ENCODE data around the gene IGFL4. TPM values are rescaled to one million over a fixed set of nuclear protein-coding genes. Genes with fewer than 3 reads are reported as not detected.

The IGFL4 gene
- total RNA-seq, 2 experiments from 2014 or later, result not detected

DNA sequence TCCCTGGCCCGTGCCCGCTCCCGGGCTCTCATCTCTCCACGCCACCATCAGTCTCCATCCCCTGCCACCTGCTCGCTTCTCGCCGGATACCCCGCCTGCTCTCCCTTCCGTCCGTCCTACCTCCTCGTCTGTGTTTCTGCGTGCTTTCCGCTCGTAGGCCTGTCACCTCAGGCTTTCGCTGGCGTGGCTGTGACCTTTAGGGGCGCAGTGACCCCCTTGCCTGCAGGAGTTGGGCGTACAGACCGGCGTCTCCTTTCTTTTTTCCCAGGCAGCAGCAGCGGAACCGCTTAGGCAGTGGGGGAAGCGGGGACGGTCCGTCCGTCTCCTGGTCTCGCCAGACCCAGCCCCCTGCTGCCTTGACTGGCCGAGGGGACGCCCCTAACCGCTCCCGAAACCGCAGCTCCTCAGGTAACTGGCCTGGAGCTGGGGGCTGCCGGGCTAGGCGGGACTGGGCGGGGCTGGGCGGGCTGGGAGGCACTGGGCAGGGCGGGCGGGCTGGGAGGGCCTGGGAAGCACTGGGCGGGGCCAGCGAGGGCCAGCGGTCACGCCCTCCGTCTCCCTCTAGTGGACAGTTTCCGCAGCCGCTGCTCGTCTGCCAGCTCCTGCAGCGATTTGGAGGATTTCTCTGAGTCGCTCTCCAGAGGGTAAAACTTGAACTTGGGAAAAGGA lies 24.2 kb downstream of the IGFL4 start:
- no peaks in the 10 kb centered on the region for H3K9me3 Mint-ChIP-seq
- POLR2A ChIA-PET, result interaction anchor here (0.6 to 1.0 kb wide), 3 partner anchors 21 to 531 kb away, joined by 3 read pairs; partner anchors contain the start of gene IRF2BP1
- H3K4me1 Mint-ChIP-seq (ENCODE audit: low read depth), result peaks cover 16% of the 10 kb centered on the region
- TF ChIP-seq, protein P1, sequence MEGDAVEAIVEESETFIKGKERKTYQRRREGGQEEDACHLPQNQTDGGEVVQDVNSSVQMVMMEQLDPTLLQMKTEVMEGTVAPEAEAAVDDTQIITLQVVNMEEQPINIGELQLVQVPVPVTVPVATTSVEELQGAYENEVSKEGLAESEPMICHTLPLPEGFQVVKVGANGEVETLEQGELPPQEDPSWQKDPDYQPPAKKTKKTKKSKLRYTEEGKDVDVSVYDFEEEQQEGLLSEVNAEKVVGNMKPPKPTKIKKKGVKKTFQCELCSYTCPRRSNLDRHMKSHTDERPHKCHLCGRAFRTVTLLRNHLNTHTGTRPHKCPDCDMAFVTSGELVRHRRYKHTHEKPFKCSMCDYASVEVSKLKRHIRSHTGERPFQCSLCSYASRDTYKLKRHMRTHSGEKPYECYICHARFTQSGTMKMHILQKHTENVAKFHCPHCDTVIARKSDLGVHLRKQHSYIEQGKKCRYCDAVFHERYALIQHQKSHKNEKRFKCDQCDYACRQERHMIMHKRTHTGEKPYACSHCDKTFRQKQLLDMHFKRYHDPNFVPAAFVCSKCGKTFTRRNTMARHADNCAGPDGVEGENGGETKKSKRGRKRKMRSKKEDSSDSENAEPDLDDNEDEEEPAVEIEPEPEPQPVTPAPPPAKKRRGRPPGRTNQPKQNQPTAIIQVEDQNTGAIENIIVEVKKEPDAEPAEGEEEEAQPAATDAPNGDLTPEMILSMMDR (IDR thresholded peaks at IDR 0.05), result peak; percentile 85
- peaks cover 8% of the 10 kb centered on the region for H3K36me3 Mint-ChIP-seq (ENCODE audit: low read depth)
- peak overlapping the region; percentile 14 for H3K27ac Mint-ChIP-seq
- intact Hi-C loops (cut with micrococcal nuclease), result no loop called here
- ATAC-seq, result peak; percentile 67
- peaks cover 11% of the 10 kb centered on the region for H3K27me3 Mint-ChIP-seq
- CTCF ChIA-PET, result interaction anchor here (0.6 to 5.8 kb wide), 18 partner anchors 9 to 252 kb away, joined by 3 to 47 read pairs (median 3); partner anchors contain the start of genes CCDC61 and MYPOP
- DNase-seq, result peak; percentile 82
- peak overlapping the region; percentile 68 for H3K4me3 Mint-ChIP-seq

GRCh38 chr19:46015687-46016425 lies 24.9 kb downstream of the IGFL4 start:
- Mint-ChIP-seq H3K4me3 (peak overlapping the region; percentile 68), H3K9me3 (no peaks in the 10 kb centered on the region), H3K4me1 (ENCODE audit: low read depth) (peaks cover 16% of the 10 kb centered on the region), H3K27ac (peak overlapping the region; percentile 14), H3K27me3 (peaks cover 11% of the 10 kb centered on the region), H3K36me3 (ENCODE audit: low read depth) (peaks cover 11% of the 10 kb centered on the region)
- CTCF ChIA-PET, result interaction anchor here (0.8 to 5.8 kb wide), 9 partner anchors 9 to 249 kb away, joined by 3 to 47 read pairs (median 5); partner anchors contain the start of genes CCDC61 and MYPOP
- peak; percentile 52 for ATAC-seq
- intact Hi-C loops (cut with micrococcal nuclease), result no loop called here
- POLR2A ChIA-PET, result interaction anchor here (0.6 kb wide), 1 partner anchor 531 kb away, joined by 3 read pairs; no protein-coding TSS in a partner anchor
- DNase-seq, result peak; percentile 68
- TF ChIP-seq, protein P1 (IDR thresholded peaks at IDR 0.05), result no peak

GRCh38 chr19:46014941-46015686 lies 25.7 kb downstream of the IGFL4 start:
- H3K27me3 Mint-ChIP-seq, result peaks cover 11% of the 10 kb centered on the region
- TF ChIP-seq, protein P1 (IDR thresholded peaks at IDR 0.05), result no peak
- POLR2A ChIA-PET, result no interaction called here
- CTCF ChIA-PET, result interaction anchor here (1.2 to 2.4 kb wide), 2 partner anchors 20 to 112 kb away, joined by 3 to 8 read pairs; partner anchors contain the start of genes CCDC61 and MYPOP
- no peak overlapping the region for H3K27ac Mint-ChIP-seq
- peaks cover 18% of the 10 kb centered on the region for H3K36me3 Mint-ChIP-seq (ENCODE audit: low read depth)
- peak; percentile 82 for DNase-seq
- H3K9me3 Mint-ChIP-seq, result no peaks in the 10 kb centered on the region
- H3K4me1 Mint-ChIP-seq (ENCODE audit: low read depth), result peaks cover 16% of the 10 kb centered on the region
- ATAC-seq, result peak; percentile 75
- intact Hi-C loops (cut with micrococcal nuclease), result no loop called here
- peak overlapping the region; percentile 47 for H3K4me3 Mint-ChIP-seq

DNA sequence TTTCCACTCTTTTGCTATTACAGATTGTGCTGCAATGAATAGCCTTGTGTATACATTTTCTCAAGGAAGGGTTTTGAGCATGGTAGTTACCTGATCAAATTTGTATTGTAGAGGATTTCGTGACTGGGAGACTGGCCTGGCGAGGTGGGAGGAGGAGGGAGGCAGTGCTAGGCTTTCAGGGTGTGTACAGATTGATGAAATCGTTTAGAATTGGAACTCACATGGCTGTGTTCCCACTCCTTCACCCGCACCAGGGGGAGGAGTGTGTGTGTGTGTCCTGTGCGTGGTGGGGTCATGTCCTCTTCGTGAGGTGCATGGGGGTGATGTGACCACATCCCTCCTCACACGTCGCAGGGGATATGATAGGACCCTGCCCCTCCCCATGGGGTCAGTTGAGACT lies 26.3 kb downstream of the IGFL4 start:
- Mint-ChIP-seq H3K27ac (no peak overlapping the region), H3K4me1 (ENCODE audit: low read depth) (peaks cover 16% of the 10 kb centered on the region), H3K27me3 (peaks cover 11% of the 10 kb centered on the region), H3K36me3 (ENCODE audit: low read depth) (peaks cover 18% of the 10 kb centered on the region), H3K4me3 (no peak overlapping the region), H3K9me3 (no peaks in the 10 kb centered on the region)
- intact Hi-C loops (cut with micrococcal nuclease), result no loop called here
- TF ChIP-seq, protein P1 (IDR thresholded peaks at IDR 0.05), result no peak
- POLR2A ChIA-PET, result no interaction called here
- CTCF ChIA-PET, result no interaction called here
- DNase-seq, result no peak
- no peak for ATAC-seq
